Gastrocnemius medialis (tissue), 4 donors: ENCODE results near the gene MLPH. TPM values are rescaled to one million over a fixed set of nuclear protein-coding genes. Genes with fewer than 3 reads are reported as not detected.

Source experiments
- ATAC-seq, 2 donors: fragments of 150-250 bp; one replicate each; pipeline ENCODE4 v1.9.1; 2016
- DNase-seq, 2 donors: peaks; one replicate each; pipeline ENCODE4 v3.0.0-alpha.2; 2019
- H3K27ac ChIP-seq, 4 donors: fragments of 200-600 bp; sonication (generic); 1 replicate in 1 of 4; 2 replicates in 3 of 4; pipeline ENCODE4 v1.5.1; 2016 to 2018; ENCODE audit warnings: mild to moderate bottlenecking in 2 of 4, moderate library complexity in 1 of 4
- H3K27me3 ChIP-seq, 3 donors: fragments of 200-600 bp; sonication (generic) in 2 of 3; 1 replicate in 1 of 3; 2 replicates in 2 of 3; pipeline versions ENCODE4 v1.5.1 to v1.6.0; 2016 to 2019; ENCODE audit warnings: mild to moderate bottlenecking in 1 of 3, moderate library complexity in 1 of 3
- H3K36me3 ChIP-seq, 2 donors: fragments of 200-600 bp; sonication (generic) in 1 of 2; one replicate each; pipeline ENCODE4 v1.5.1; 2017 to 2018
- H3K4me1 ChIP-seq, 2 donors: fragments of 200-600 bp; sonication (generic) in 1 of 2; one replicate each; pipeline ENCODE4 v1.5.1; 2016 to 2017; ENCODE audit warnings: mild to moderate bottlenecking in 2 of 2
- H3K4me3 ChIP-seq, 4 donors: fragments of 200-600 bp; sonication (generic) in 3 of 4; 1 replicate in 1 of 4; 2 replicates in 3 of 4; pipeline ENCODE4 v1.5.1; 2016 to 2019; ENCODE audit warnings: mild to moderate bottlenecking in 2 of 4
- H3K9me3 ChIP-seq, 3 donors: fragments of 200-600 bp; sonication (generic) in 2 of 3; 1 replicate in 1 of 3; 2 replicates in 2 of 3; pipeline ENCODE4 v1.5.1; 2016 to 2019
- CTCF ChIP-seq, 5 experiments: fragments of 450-650 bp in 3 of 5; fragments of 200-600 bp in 2 of 5; sonication (generic) in 2 of 5; IDR thresholded peaks in 4 of 5; conservative IDR thresholded peaks in 1 of 5; 1 replicate in 4 of 5; 2 replicates in 1 of 5; pipeline ENCODE4 v1.5.1; 2016 to 2019; ENCODE audit warnings: antibody characterized with exemption in 5 of 5, mild to moderate bottlenecking in 3 of 5, moderate library complexity in 3 of 5
- POLR2A ChIP-seq, 2 donors: fragments of 450-650 bp; IDR thresholded peaks; one replicate each; pipeline ENCODE4 v1.6.1; 2017; ENCODE audit warnings: antibody characterized with exemption in 2 of 2, mild to moderate bottlenecking in 2 of 2, moderate library complexity in 2 of 2
- in situ Hi-C, 4 donors: fragments of 200-750 bp; cut with MboI; loops; one replicate each; pipeline versions ENCODE4 v1.15.0 to v1.8.0; 2017; ENCODE audit warnings: low sequenced_read_pairs in 4 of 4
- intact Hi-C: fragments of 100-400 bp; cut with DNase I; formaldehyde crosslinking; loops from one replicate; pipeline ENCODE4 v1.15.1; 2023; ENCODE audit warnings: low total_unique reads
- total RNA-seq, 4 donors: library from RNA; depleted of rRNA; stranded (reverse); fragments of >200 nt; gene quantifications; one replicate each; pipeline versions ENCODE4 v1.1.0 to v1.2.3, GENCODE V29; 2016

Gene MLPH
- total RNA-seq, 4 donors from 2014 or later: 6.5 to 8.7 (median 7.2) TPM

- H3K4me1 ChIP-seq: peaks cover 14 to 15% of the 10 kb centered on the region in 2 donors
- no peaks in the 10 kb centered on the region for H3K9me3 ChIP-seq
- no peak overlapping the region for H3K27ac ChIP-seq
- no peak for DNase-seq
- in situ Hi-C loops: no loop called here
- H3K36me3 ChIP-seq: no peaks in the 10 kb centered on the region
- H3K4me3 ChIP-seq: no peak overlapping the region
- no peak for ATAC-seq
- no peak for TF ChIP-seq CTCF (IDR thresholded peaks at IDR 0.05 in 4 of 5, conservative IDR thresholded peaks at IDR 0.05 in 1 of 5)
- no peak for TF ChIP-seq POLR2A (IDR thresholded peaks at IDR 0.05)
- intact Hi-C loops: no loop called here
- H3K27me3 ChIP-seq: peaks cover 0 to 8% (median 5%) of the 10 kb centered on the region in 3 donors
Measured at GRCh38 chr2:237480556-237480955, 6.5 kb upstream of the MLPH start.

GRCh38 chr2:237480988-237481525 lies 6.0 kb upstream of the MLPH start:
- intact Hi-C loops: no loop called here
- peak overlapping the region in 1 of 4 donors; percentile 89 for H3K27ac ChIP-seq

GRCh38 chr2:237482485-237482884 lies 4.6 kb upstream of the MLPH start:
- ATAC-seq: peak; percentile 84 to 88
- Histone ChIP-seq H3K4me1 (peaks cover 14 to 30% of the 10 kb centered on the region in 2 donors), H3K4me3 (peak overlapping the region in 1 of 4 donors; percentile 16)

More at GRCh38 chr2:237480988-237481525, 6.0 kb upstream of the MLPH start:
- ATAC-seq (no peak), DNase-seq (no peak)
- Histone ChIP-seq H3K27me3 (peaks cover 0 to 8% (median 5%) of the 10 kb centered on the region in 3 donors), H3K4me1 (peaks cover 14 to 16% of the 10 kb centered on the region in 2 donors), H3K4me3 (no peak overlapping the region), H3K36me3 (no peaks in the 10 kb centered on the region), H3K9me3 (no peaks in the 10 kb centered on the region)
- TF ChIP-seq POLR2A (IDR thresholded peaks at IDR 0.05) (no peak), CTCF (IDR thresholded peaks at IDR 0.05 in 4 of 5, conservative IDR thresholded peaks at IDR 0.05 in 1 of 5) (no peak)
- in situ Hi-C loops: no loop called here

GRCh38 chr2:237483018-237483731 lies 3.9 kb upstream of the MLPH start:
- intact Hi-C loops (no loop called here), in situ Hi-C loops (no loop called here)
- H3K27me3 ChIP-seq: peaks cover 0 to 6% (median 0%) of the 10 kb centered on the region in 3 donors
- H3K4me3 ChIP-seq: no peak overlapping the region
- H3K9me3 ChIP-seq: no peaks in the 10 kb centered on the region
- H3K36me3 ChIP-seq: no peaks in the 10 kb centered on the region
- TF ChIP-seq POLR2A (IDR thresholded peaks at IDR 0.05) (peak; percentile 27 to 41), CTCF (IDR thresholded peaks at IDR 0.05 in 4 of 5, conservative IDR thresholded peaks at IDR 0.05 in 1 of 5) (peak in 1 of 5 experiments; percentile 32)
- DNase-seq (peak in 1 of 2 donors; percentile 59), ATAC-seq (peak; percentile 21 to 46)
- peaks cover 14 to 32% of the 10 kb centered on the region in 2 donors for H3K4me1 ChIP-seq
- peak overlapping the region; percentile 73 to 89 (median 82) for H3K27ac ChIP-seq

More at GRCh38 chr2:237482485-237482884, 4.6 kb upstream of the MLPH start:
- intact Hi-C loops (no loop called here), in situ Hi-C loops (no loop called here)
- Histone ChIP-seq H3K27ac (peak overlapping the region; percentile 73 to 89 (median 82)), H3K9me3 (no peaks in the 10 kb centered on the region), H3K36me3 (no peaks in the 10 kb centered on the region), H3K27me3 (peaks cover 0 to 6% (median 0%) of the 10 kb centered on the region in 3 donors)
- peak; percentile 84 to 93 for DNase-seq
- TF ChIP-seq POLR2A (IDR thresholded peaks at IDR 0.05): peak; percentile 67 to 76
- TF ChIP-seq CTCF (IDR thresholded peaks at IDR 0.05 in 4 of 5, conservative IDR thresholded peaks at IDR 0.05 in 1 of 5): no peak
